IPS DF 4.7 (cell line): ENCODE measurements around the gene NTSR1.

Experiments used
- DNase-seq: peaks from one replicate; pipeline ENCODE4 v3.0.0-alpha.2; 2013; ENCODE audit warnings: low spot score; ENCODE audit errors: extremely low read depth

The NTSR1 gene

GRCh38 chr20:62784497-62784896 is 75.9 kb downstream of the NTSR1 start:
- no peak for DNase-seq

GRCh38 chr20:62785393-62785792 is 76.8 kb downstream of the NTSR1 start:
- DNase-seq: no peak

- no peak for DNase-seq
Observed at GRCh38 chr20:62786157-62786556, 77.5 kb downstream of the NTSR1 start.

- DNase-seq: no peak
Observed at GRCh38 chr20:62787321-62787720, 78.7 kb downstream of the NTSR1 start.

- DNase-seq: no peak
Observed at GRCh38 chr20:62787866-62788265, 79.2 kb downstream of the NTSR1 start.

- no peak for DNase-seq
Observed at GRCh38 chr20:62788607-62789006, 80.0 kb downstream of the NTSR1 start.

GRCh38 chr20:62790075-62790474 is 81.4 kb downstream of the NTSR1 start:
- no peak for DNase-seq

- DNase-seq: no peak
Observed at GRCh38 chr20:62791301-62792181, 82.9 kb downstream of the NTSR1 start.

GRCh38 chr20:62792182-62792939 is 83.7 kb downstream of the NTSR1 start:
- DNase-seq: no peak

GRCh38 chr20:62792940-62793756 is 84.5 kb downstream of the NTSR1 start:
- DNase-seq: no peak

GRCh38 chr20:62793757-62794006 is 85.0 kb downstream of the NTSR1 start:
- DNase-seq: no peak

GRCh38 chr20:62794007-62794724 is 85.5 kb downstream of the NTSR1 start:
- no peak for DNase-seq

GRCh38 chr20:62795023-62795761 is 86.6 kb downstream of the NTSR1 start:
- DNase-seq: no peak

GRCh38 chr20:62796699-62797491 is 88.3 kb downstream of the NTSR1 start:
- no peak for DNase-seq

GRCh38 chr20:62797671-62798532 is 89.3 kb downstream of the NTSR1 start:
- DNase-seq: no peak

- DNase-seq: no peak
Observed at GRCh38 chr20:62799036-62799435, 90.4 kb downstream of the NTSR1 start.

- DNase-seq: no peak
Observed at GRCh38 chr20:62799459-62799858, 90.8 kb downstream of the NTSR1 start.

- DNase-seq: no peak
Observed at GRCh38 chr20:62799873-62800272, 91.2 kb downstream of the NTSR1 start.
